GM18526 (cell line): ENCODE data around the gene SIK2.

Experiments
- POLR2A ChIP-seq: IDR thresholded peaks from 3 replicates; pipeline ENCODE4 v1.6.1; 2011; ENCODE audit not compliant: insufficient read length; ENCODE audit errors: extremely low read depth

The SIK2 gene

GRCh38 chr11:111719379-111719778 lies 117.1 kb downstream of the SIK2 start:
- no peak for TF ChIP-seq POLR2A

- no peak for TF ChIP-seq POLR2A
These were observed 118.7 kb downstream of the SIK2 start for GRCh38 chr11:111720801-111721494.

GRCh38 chr11:111722501-111722900 lies 120.3 kb downstream of the SIK2 start:
- TF ChIP-seq POLR2A: no peak

DNA sequence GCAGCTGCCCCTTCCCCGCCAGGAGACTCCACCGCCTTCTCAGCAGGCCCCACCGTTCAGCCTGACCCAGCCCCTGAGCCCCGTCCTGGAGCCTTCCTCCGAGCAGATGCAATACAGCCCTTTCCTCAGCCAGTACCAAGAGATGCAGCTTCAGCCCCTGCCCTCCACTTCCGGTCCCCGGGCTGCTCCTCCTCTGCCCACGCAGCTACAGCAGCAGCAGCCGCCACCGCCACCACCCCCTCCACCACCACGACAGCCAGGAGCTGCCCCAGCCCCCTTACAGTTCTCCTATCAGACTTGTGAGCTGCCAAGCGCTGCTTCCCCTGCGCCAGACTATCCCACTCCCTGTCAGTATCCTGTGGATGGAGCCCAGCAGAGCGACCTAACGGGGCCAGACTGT lies 121.3 kb downstream of the SIK2 start:
- no peak for TF ChIP-seq POLR2A

- TF ChIP-seq POLR2A: no peak
These were observed 122.4 kb downstream of the SIK2 start for GRCh38 chr11:111724615-111725129.

- TF ChIP-seq POLR2A: no peak
These were observed 123.4 kb downstream of the SIK2 start for GRCh38 chr11:111725621-111726020.

DNA sequence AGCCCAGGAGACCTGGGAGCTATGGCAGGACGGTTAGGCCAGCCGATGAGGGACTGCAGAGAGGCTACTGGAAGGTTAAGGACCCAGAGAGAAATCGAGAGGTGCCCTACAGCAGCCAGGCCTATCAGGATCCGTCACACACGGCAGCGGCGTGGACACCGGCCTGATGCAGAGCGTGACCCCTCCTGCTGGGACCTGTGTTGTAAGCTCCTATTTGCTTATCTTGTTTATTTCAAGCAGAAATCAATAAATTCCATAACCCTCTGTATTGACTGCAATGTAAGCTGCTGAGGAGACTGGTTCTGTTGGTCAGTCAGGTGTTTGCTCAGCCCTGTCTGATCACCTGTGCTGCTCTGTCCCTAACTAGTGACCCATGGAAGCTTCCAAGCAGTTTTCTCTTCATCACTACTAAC lies 124.1 kb downstream of the SIK2 start:
- TF ChIP-seq POLR2A: no peak

DNA sequence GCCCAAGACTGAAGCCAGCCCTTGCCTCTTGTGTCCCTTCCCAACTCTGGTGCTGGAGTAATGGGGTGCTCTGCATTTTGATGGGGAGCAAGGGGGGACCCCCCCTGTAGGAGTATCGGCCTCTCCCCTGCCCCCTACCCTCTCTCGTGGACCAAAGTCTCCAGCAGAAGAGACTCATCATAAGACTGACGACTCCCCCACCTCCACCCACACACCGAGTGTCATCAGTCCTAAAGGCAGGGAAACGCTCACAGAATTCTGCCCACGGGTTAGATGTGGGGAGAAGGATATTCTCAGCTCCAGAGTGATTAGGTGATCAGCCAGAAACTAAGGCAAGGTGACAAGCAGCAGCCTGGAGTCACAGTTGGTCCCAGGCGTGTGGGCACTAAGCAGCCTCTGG lies 125.2 kb downstream of the SIK2 start:
- TF ChIP-seq POLR2A: no peak

DNA sequence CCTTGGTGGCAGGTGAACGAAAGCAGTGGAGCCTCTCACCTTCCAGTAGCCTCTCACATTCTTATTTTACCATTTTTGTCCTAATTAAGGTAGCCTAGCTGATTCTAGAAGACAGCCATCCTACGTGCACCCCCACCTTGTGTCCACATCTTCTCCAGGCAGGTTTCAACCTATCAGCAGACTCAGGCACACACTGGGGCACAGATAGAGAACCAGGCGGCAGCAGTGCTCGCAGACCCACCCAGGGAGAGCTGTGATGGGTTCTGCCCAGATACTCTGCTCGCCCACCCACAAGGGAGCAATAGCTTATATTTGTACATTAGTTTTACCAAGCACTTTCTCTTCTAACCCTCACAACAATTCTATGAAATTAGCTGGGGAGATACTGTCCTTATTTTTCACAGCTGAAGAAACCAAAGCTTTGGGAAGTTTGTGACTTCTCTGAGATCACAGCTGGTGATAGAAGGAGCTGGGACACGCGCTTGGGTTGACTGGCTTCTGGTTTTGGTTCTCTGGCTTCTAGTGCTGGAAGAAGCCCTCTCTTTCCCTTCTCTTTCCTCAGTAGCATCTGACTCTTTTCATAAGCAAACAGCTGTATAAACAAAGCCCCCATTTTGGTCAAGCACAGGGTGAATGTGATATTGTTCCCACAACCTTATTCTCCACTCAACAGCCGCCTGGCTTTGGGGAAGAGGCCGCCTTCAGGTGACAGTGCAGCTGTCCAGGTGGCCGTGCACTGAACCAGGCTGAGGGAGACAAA lies 127.0 kb downstream of the SIK2 start:
- no peak for TF ChIP-seq POLR2A

GRCh38 chr11:111729831-111730311 lies 127.6 kb downstream of the SIK2 start:
- TF ChIP-seq POLR2A: no peak

GRCh38 chr11:111730871-111731591 lies 128.8 kb downstream of the SIK2 start:
- TF ChIP-seq POLR2A: no peak

DNA sequence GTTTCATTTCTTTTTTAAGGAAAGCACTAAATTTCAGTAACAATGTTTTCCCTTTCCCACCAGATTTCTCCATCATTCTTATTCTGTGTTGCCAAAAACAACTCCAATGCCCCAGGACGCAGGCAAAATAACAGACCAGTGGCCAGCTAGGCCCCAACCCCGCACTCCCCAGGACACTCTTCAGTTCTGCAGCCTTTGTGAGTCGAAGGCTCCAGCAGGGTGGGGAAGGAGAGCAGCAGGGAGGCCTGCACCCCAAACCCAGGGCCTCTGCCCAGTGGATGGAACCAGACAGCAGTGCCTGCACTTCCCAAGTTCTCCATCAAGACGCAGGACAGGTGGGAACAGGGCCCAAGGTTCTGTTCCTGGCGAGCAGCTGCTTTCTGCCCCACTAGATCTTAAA lies 129.6 kb downstream of the SIK2 start:
- no peak for TF ChIP-seq POLR2A

DNA sequence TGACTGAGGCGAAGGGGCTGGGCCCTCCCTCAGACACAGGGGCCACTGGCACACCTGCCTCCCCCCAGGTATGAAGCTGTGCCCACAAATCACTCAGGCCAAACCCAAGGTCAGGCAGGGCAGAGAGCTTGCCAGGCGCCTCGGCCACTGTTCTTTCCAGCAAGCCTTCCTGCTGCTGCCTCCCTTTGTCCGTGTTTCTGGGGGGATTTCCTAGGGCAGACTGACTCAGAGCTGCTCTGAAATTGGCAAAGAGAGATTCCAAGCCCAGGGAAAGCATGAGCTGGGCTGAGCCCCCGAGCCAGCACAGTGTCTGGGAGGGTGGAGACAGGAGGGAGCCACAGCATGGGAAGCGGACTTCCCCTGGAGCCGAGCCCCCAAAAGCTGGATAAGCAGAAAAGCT lies 130.8 kb downstream of the SIK2 start:
- TF ChIP-seq POLR2A: no peak

- TF ChIP-seq POLR2A: no peak
These were observed 131.4 kb downstream of the SIK2 start for GRCh38 chr11:111733611-111734088.
